Hepatocyte (in vitro differentiated cells): ENCODE results near the gene FKBP1B. TPM values are rescaled to one million over a fixed set of nuclear protein-coding genes. Genes with fewer than 3 reads are reported as not detected.

Experiments used
- DNase-seq: peaks from one replicate; pipeline ENCODE4 v3.0.0-alpha.2; 2016; ENCODE audit warnings: low spot score
- H2AFZ ChIP-seq: fragments of 200-600 bp; sonication (generic); 2 replicates; pipeline ENCODE4 v1.6.0; 2016; ENCODE audit warnings: antibody characterized with exemption, mild to moderate bottlenecking
- H3K27ac ChIP-seq: fragments of 200-600 bp; sonication (generic); 2 replicates; pipeline ENCODE4 v1.5.1; 2016; ENCODE audit warnings: mild to moderate bottlenecking
- H3K27me3 ChIP-seq: fragments of 200-600 bp; sonication (generic); 2 replicates; pipeline ENCODE4 v1.6.1; 2016
- H3K36me3 ChIP-seq: fragments of 200-600 bp; sonication (generic); replicated peaks from 2 replicates; pipeline ENCODE4 v1.5.1; 2016; ENCODE audit warnings: low read depth; ENCODE audit not compliant: insufficient read depth
- H3K4me1 ChIP-seq: fragments of 200-600 bp; sonication (generic); 2 replicates; pipeline ENCODE4 v1.5.1; 2016; ENCODE audit warnings: mild to moderate bottlenecking, moderate library complexity; ENCODE audit not compliant: insufficient read depth
- H3K4me2 ChIP-seq: fragments of 200-600 bp; sonication (generic); 2 replicates; pipeline ENCODE4 v1.6.0; 2016
- H3K4me3 ChIP-seq: fragments of 200-600 bp; sonication (generic); 2 replicates; pipeline ENCODE4 v1.5.1; 2016; ENCODE audit warnings: mild to moderate bottlenecking
- H3K79me2 ChIP-seq: fragments of 200-600 bp; sonication (generic); 2 replicates; pipeline ENCODE4 v1.6.0; 2017; ENCODE audit warnings: mild to moderate bottlenecking
- H3K9me2 ChIP-seq: fragments of 200-600 bp; sonication (generic); replicated peaks from 2 replicates; pipeline ENCODE4 v1.6.0; 2017; ENCODE audit warnings: mild to moderate bottlenecking; ENCODE audit not compliant: insufficient read depth
- H3K9me3 ChIP-seq: fragments of 200-600 bp; sonication (generic); 2 replicates; pipeline ENCODE4 v1.5.1; 2016; ENCODE audit warnings: low read depth, mild to moderate bottlenecking
- H4K20me1 ChIP-seq: fragments of 200-600 bp; sonication (generic); 2 replicates; pipeline ENCODE4 v1.6.0; 2016; ENCODE audit warnings: mild to moderate bottlenecking; ENCODE audit not compliant: insufficient read depth, poor library complexity, severe bottlenecking
- CTCF ChIP-seq: fragments of 200-600 bp; sonication (generic); IDR thresholded peaks from 2 replicates; pipeline ENCODE4 v1.5.1; 2016; ENCODE audit warnings: antibody characterized with exemption, mild to moderate bottlenecking; ENCODE audit not compliant: poor library complexity
- EZH2 ChIP-seq: fragments of 200-600 bp; sonication (generic); IDR thresholded peaks from 2 replicates; pipeline ENCODE4 v1.6.1; 2016; ENCODE audit warnings: antibody characterized with exemption, mild to moderate bottlenecking, borderline replicate concordance
- EZH2phosphoT487 ChIP-seq: fragments of 200-600 bp; sonication (generic); IDR thresholded peaks from one replicate; pipeline ENCODE4 v1.6.1; 2018; ENCODE audit warnings: antibody characterized with exemption, mild to moderate bottlenecking, low read depth, moderate library complexity; ENCODE audit not compliant: unreplicated experiment, severe bottlenecking
- WGBS: methylation state at CpG from one replicate; pipeline ENCODE4 v1.1.6; 2016; ENCODE audit warnings: low lambda C conversion rate; ENCODE audit errors: missing lambda C conversion rate; 5-methylcytosine and 5-hydroxymethylcytosine counted together
- polyA plus RNA-seq: library from polyadenylated mRNA; unstranded; fragments of >200 nt; fragmentation: Nextera tagmentation; extraction: Ambion mirVana; gene quantifications from 2 replicates; pipeline ENCODE4 v1.2.1, GENCODE V29; 2016
- total RNA-seq: library from RNA; depleted of rRNA; stranded (reverse); fragments of >200 nt; gene quantifications from 2 replicates; pipeline ENCODE4 v1.2.3, GENCODE V29; 2014

The FKBP1B gene
- total and polyA plus RNA-seq, 2 experiments from 2014 or later = 20.2 to 37.2 TPM

GRCh38 chr2:24024996-24025663 lies 24.4 kb upstream of the FKBP1B start:
- 91% methylated on average over 17 of the region's 17 CpGs for WGBS
- H3K4me2 ChIP-seq = no peak overlapping the region

GRCh38 chr2:24026233-24026632 lies 23.3 kb upstream of the FKBP1B start:
- H3K4me3 ChIP-seq = no peak overlapping the region
- no peaks in the 10 kb centered on the region for H3K79me2 ChIP-seq
- no peaks in the 10 kb centered on the region for H3K9me2 ChIP-seq
- H3K4me1 ChIP-seq = no peaks in the 10 kb centered on the region
- H3K27me3 ChIP-seq = no peaks in the 10 kb centered on the region
- no peaks in the 10 kb centered on the region for H3K36me3 ChIP-seq
- DNase-seq = no peak
- no peak for TF ChIP-seq CTCF
- TF ChIP-seq EZH2phosphoT487 = no peak
- no peak for TF ChIP-seq EZH2
- WGBS = 43% methylated on average over 2 of the region's 2 CpGs
- no peak overlapping the region for H3K27ac ChIP-seq
- H2AFZ ChIP-seq = no peak overlapping the region
- no peaks in the 10 kb centered on the region for H3K9me3 ChIP-seq
- no peak overlapping the region for H3K4me2 ChIP-seq
- H4K20me1 ChIP-seq = no peaks in the 10 kb centered on the region

More at GRCh38 chr2:24024996-24025663, 24.4 kb upstream of the FKBP1B start:
- Histone ChIP-seq H3K4me3 (no peak overlapping the region), H3K9me3 (no peaks in the 10 kb centered on the region), H3K36me3 (no peaks in the 10 kb centered on the region), H3K79me2 (no peaks in the 10 kb centered on the region), H3K27ac (no peak overlapping the region), H3K27me3 (no peaks in the 10 kb centered on the region), H3K4me1 (no peaks in the 10 kb centered on the region), H4K20me1 (no peaks in the 10 kb centered on the region), H2AFZ (no peak overlapping the region), H3K9me2 (no peaks in the 10 kb centered on the region)
- TF ChIP-seq EZH2phosphoT487 (no peak), EZH2 (no peak), CTCF (no peak)
- no peak for DNase-seq

GRCh38 chr2:24038786-24039499 lies 10.6 kb upstream of the FKBP1B start:
- Histone ChIP-seq H3K27me3 (no peaks in the 10 kb centered on the region), H3K27ac (no peak overlapping the region), H4K20me1 (no peaks in the 10 kb centered on the region), H3K79me2 (peaks cover 14% of the 10 kb centered on the region), H2AFZ (no peak overlapping the region), H3K4me2 (no peak overlapping the region), H3K4me3 (no peak overlapping the region), H3K36me3 (no peaks in the 10 kb centered on the region), H3K9me3 (no peaks in the 10 kb centered on the region), H3K9me2 (no peaks in the 10 kb centered on the region), H3K4me1 (no peaks in the 10 kb centered on the region)
- no peak for TF ChIP-seq EZH2
- no peak for TF ChIP-seq EZH2phosphoT487
- no peak for TF ChIP-seq CTCF
- 97% methylated on average over 9 of the region's 9 CpGs for WGBS
- DNase-seq = no peak
